DOHH2 (cell line): Measurements from ENCODE around the gene MICAL2.

ENCODE experiments used
- H3F3A ChIP-seq: fragments of 200-600 bp; sonication (generic), shearing (Covaris generic); 2 replicates; pipeline ENCODE4 v1.6.0; 2016; ENCODE audit warnings: antibody characterized with exemption, mild to moderate bottlenecking; ENCODE audit not compliant: control insufficient read depth, insufficient read depth
- H3K27ac ChIP-seq: fragments of 200-600 bp; sonication (generic); 2 replicates; pipeline ENCODE4 v1.5.1; 2014; ENCODE audit warnings: low read depth, mild to moderate bottlenecking, low read length, moderate library complexity
- H3K27me3 ChIP-seq: fragments of 200-600 bp; sonication (generic); 2 replicates; pipeline ENCODE4 v1.6.1; 2014; ENCODE audit warnings: mild to moderate bottlenecking, low read length, mixed read lengths; ENCODE audit not compliant: control insufficient read depth
- H3K36me3 ChIP-seq: fragments of 200-600 bp; sonication (generic); 2 replicates; pipeline ENCODE4 v1.6.1; 2014; ENCODE audit warnings: mild to moderate bottlenecking, low read length, moderate library complexity, mixed read lengths; ENCODE audit not compliant: control insufficient read depth
- H3K4me1 ChIP-seq: fragments of 200-600 bp; sonication (generic); 2 replicates; pipeline ENCODE4 v1.6.1; 2014; ENCODE audit warnings: mild to moderate bottlenecking, low read length, mixed read lengths; ENCODE audit not compliant: control insufficient read depth
- H3K4me2 ChIP-seq: fragments of 200-600 bp; sonication (generic); 2 replicates; pipeline ENCODE4 v1.6.0; 2014; ENCODE audit warnings: mild to moderate bottlenecking, low read length, moderate library complexity
- H3K4me3 ChIP-seq: fragments of 200-600 bp; sonication (generic); 2 replicates; pipeline ENCODE4 v1.5.1; 2014; ENCODE audit warnings: mild to moderate bottlenecking, low read length, mixed read lengths
- H3K79me2 ChIP-seq: fragments of 200-600 bp; sonication (generic); 2 replicates; pipeline ENCODE4 v1.6.1; 2014; ENCODE audit warnings: mild to moderate bottlenecking, low read length, mixed read lengths; ENCODE audit not compliant: control insufficient read depth
- H3K9me2 ChIP-seq: fragments of 200-600 bp; sonication (generic); replicated peaks from 2 replicates; pipeline ENCODE4 v1.6.1; 2014; ENCODE audit warnings: mild to moderate bottlenecking, low read length, mixed read lengths; ENCODE audit not compliant: control insufficient read depth
- H3K9me3 ChIP-seq: fragments of 200-600 bp; sonication (generic); 2 replicates; pipeline ENCODE4 v1.6.1; 2014; ENCODE audit warnings: antibody characterized with exemption, low read length, mixed read lengths; ENCODE audit not compliant: control insufficient read depth, insufficient read depth
- H4K20me1 ChIP-seq: fragments of 200-600 bp; sonication (generic); 2 replicates; pipeline ENCODE4 v1.6.0; 2014; ENCODE audit warnings: low read depth, mild to moderate bottlenecking, antibody characterized with exemption, low read length, moderate library complexity; ENCODE audit not compliant: control insufficient read depth, insufficient read depth
- EZH2phosphoT487 ChIP-seq: fragments of 200-600 bp; sonication (generic); IDR thresholded peaks from 2 replicates; pipeline ENCODE4 v1.6.1; 2017; ENCODE audit warnings: borderline replicate concordance, mild to moderate bottlenecking, antibody characterized with exemption, low read length, moderate library complexity, mixed read lengths
- TF ChIP-seq, protein P1 (sequence below): fragments of 200-600 bp; sonication (generic); IDR thresholded peaks from one replicate; pipeline ENCODE4 v1.5.1; 2014; ENCODE audit warnings: antibody characterized with exemption, mild to moderate bottlenecking, low read depth, low read length; ENCODE audit not compliant: poor library complexity, severe bottlenecking

MICAL2 gene

DNA sequence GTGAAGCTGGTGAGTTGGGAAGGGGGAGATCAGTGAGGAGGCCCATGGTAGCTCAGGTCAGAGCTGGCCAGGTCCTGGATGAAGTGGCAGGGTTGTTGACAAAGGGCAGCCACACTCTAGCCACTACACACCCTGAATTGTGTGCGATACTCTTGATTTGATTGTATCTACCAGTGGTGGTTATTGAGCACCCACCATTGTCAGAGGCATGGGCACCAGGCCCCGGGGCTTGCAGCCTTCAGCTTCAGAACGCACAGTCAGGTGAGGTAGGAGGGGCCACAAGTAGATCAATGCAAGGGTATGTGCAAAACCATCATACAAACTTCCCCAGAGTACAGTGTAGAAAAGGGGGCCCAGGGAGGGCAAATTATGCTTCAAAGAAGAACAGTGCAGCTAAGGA, 38.1 kb downstream of the MICAL2 start:
- no peak overlapping the region for H3K27ac ChIP-seq
- no peaks in the 10 kb centered on the region for H3F3A ChIP-seq

DNA sequence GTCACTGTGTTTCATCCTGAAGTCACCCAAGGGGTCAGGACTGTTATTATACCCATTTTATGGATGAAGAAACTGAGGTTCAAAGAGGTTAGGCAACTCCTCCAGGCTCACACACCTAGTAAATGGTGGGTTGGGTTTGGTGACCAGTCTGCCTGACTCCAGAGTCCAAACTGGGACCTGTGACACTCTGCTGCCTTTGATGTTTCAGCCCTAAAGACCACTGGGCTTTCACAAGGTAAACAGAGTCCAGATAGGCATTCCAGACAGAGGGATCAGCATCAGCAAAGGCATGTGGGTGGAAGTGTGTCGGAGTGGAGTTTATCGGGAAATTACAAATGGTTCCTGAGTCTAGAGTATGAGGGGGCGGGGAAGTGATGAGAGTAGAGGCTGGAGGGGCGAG, 38.5 kb downstream of the MICAL2 start:
- H3K9me2 ChIP-seq = no peaks in the 10 kb centered on the region
- H3K4me1 ChIP-seq = no peaks in the 10 kb centered on the region
- no peaks in the 10 kb centered on the region for H3K79me2 ChIP-seq
- H3K36me3 ChIP-seq = no peaks in the 10 kb centered on the region
- TF ChIP-seq EZH2phosphoT487 = no peak
- TF ChIP-seq, protein P1, sequence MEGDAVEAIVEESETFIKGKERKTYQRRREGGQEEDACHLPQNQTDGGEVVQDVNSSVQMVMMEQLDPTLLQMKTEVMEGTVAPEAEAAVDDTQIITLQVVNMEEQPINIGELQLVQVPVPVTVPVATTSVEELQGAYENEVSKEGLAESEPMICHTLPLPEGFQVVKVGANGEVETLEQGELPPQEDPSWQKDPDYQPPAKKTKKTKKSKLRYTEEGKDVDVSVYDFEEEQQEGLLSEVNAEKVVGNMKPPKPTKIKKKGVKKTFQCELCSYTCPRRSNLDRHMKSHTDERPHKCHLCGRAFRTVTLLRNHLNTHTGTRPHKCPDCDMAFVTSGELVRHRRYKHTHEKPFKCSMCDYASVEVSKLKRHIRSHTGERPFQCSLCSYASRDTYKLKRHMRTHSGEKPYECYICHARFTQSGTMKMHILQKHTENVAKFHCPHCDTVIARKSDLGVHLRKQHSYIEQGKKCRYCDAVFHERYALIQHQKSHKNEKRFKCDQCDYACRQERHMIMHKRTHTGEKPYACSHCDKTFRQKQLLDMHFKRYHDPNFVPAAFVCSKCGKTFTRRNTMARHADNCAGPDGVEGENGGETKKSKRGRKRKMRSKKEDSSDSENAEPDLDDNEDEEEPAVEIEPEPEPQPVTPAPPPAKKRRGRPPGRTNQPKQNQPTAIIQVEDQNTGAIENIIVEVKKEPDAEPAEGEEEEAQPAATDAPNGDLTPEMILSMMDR = no peak
- H3K4me3 ChIP-seq = no peak overlapping the region
- no peaks in the 10 kb centered on the region for H3K9me3 ChIP-seq
- no peaks in the 10 kb centered on the region for H3K27me3 ChIP-seq
- H4K20me1 ChIP-seq = no peaks in the 10 kb centered on the region
- no peak overlapping the region for H3K27ac ChIP-seq
- H3K4me2 ChIP-seq = no peak overlapping the region
- no peaks in the 10 kb centered on the region for H3F3A ChIP-seq

More for the DNA sequence above, 38.1 kb downstream of the MICAL2 start:
- Histone ChIP-seq H3K27me3 (no peaks in the 10 kb centered on the region), H3K4me2 (no peak overlapping the region), H4K20me1 (no peaks in the 10 kb centered on the region), H3K79me2 (no peaks in the 10 kb centered on the region), H3K4me3 (no peak overlapping the region), H3K4me1 (no peaks in the 10 kb centered on the region), H3K9me3 (no peaks in the 10 kb centered on the region), H3K36me3 (no peaks in the 10 kb centered on the region), H3K9me2 (no peaks in the 10 kb centered on the region)
- TF ChIP-seq EZH2phosphoT487 = no peak
- TF ChIP-seq, protein P1 = no peak

DNA sequence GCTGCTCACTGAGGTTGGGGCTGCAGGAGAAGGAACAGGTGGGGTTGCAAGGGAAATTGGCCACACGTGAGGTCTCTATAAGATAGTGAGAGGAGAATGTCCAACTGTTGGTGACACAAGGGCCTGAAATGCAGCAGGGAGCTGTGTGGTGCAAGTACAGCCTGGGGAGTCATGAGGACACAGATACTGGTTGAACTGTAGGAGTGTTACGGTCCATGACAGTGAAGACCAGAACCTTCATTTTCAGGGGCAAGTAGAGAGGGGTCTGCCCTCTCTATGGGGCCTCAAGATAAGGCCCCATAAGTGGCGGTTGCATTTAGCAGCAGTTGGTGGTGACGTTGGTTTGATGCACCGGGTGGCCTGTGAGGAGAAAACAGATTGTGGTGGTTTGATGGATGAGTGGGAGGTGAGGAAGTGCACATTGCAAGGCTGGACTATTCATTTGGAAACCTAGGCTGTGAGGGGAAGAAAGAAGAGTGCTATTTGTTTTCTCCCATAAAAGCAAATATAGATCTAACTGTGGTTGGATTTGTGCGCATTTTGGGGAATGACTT, 39.4 kb downstream of the MICAL2 start:
- H3K4me1 ChIP-seq = no peaks in the 10 kb centered on the region
- H3F3A ChIP-seq = no peaks in the 10 kb centered on the region
- no peaks in the 10 kb centered on the region for H3K27me3 ChIP-seq
- no peak overlapping the region for H3K4me2 ChIP-seq
- no peak for TF ChIP-seq EZH2phosphoT487
- TF ChIP-seq, protein P1 = no peak
- no peak overlapping the region for H3K27ac ChIP-seq
- no peaks in the 10 kb centered on the region for H3K36me3 ChIP-seq
- H4K20me1 ChIP-seq = no peaks in the 10 kb centered on the region
- no peak overlapping the region for H3K4me3 ChIP-seq
- no peaks in the 10 kb centered on the region for H3K9me2 ChIP-seq
- H3K9me3 ChIP-seq = no peaks in the 10 kb centered on the region
- no peaks in the 10 kb centered on the region for H3K79me2 ChIP-seq
